ENCODE measurements around the gene SH3GL1. TPM values are rescaled to one million over a fixed set of nuclear protein-coding genes. Genes with fewer than 3 reads are reported as not detected.
A peak's percentile ranks its signal among the peaks of the same experiment; 100 is the strongest.

Gene SH3GL1
- total and polyA plus RNA-seq, 9 of the 15 experiments (the other 6 are each of a cell fraction or from before 2014, with no cell fraction given): 1.7 to 75.3 (median 25.7) TPM

GRCh38 chr19:4447327-4448146 lies 47.2 kb upstream of the SH3GL1 start:
- ATAC-seq (no peak), FAIRE-seq (no peak), DNase-seq (ENCODE audit: extremely low read depth in 1 of 4, low spot score in 3 of 4) (peak in 1 of 4 experiments; percentile 14)
- no peak for TF ChIP-seq HNRNPK (IDR thresholded peaks at IDR 0.05; ENCODE audit: low read depth, low read length, poor library complexity, severe bottlenecking)
- TF ChIP-seq ZNF561 (CRISPR knock-in tag; conservative IDR thresholded peaks at IDR 0.05): no peak
- TF ChIP-seq ZNF436 (CRISPR knock-in tag; IDR thresholded peaks at IDR 0.05): no peak
- peak; percentile 76 for TF ChIP-seq RBM22 (IDR thresholded peaks at IDR 0.05; ENCODE audit: low read depth, low read length, poor library complexity, severe bottlenecking)
- 0 out of 2 replicates have a peak, but pooled peaks have one; percentile 31 for TF ChIP-seq POLR2A (conservative IDR thresholded peaks at IDR 0.05)
- TF ChIP-seq POLR2G (IDR thresholded peaks at IDR 0.05; ENCODE audit: low read depth, low read length): peak; percentile 69; the same call in 1 of the 2 replicates
- TF ChIP-seq BCLAF1 (IDR thresholded peaks at IDR 0.05; ENCODE audit: borderline replicate concordance in 1 of 2, control insufficient read depth in 1 of 2, low read depth in 2 of 2, low read length in 1 of 2): no peak
- Histone ChIP-seq H3K36me3 (ENCODE audit: control insufficient read depth, insufficient read depth, low read length) (peaks cover 94% of the 10 kb centered on the region; the same call in 2 of the 3 replicates), H3K4me1 (replicated peaks in 1 of 2; ENCODE audit: control insufficient read depth in 2 of 2, insufficient read depth in 2 of 2, low read length in 2 of 2) (peaks cover 0 to 67% of the 10 kb centered on the region in 2 experiments; a peak in 2 of 5 replicates), H3K27ac (ENCODE audit: extremely low read depth, low read depth, low read length) (no peak overlapping the region), H3K27me3 (ENCODE audit: control insufficient read depth in 2 of 2, insufficient read depth in 2 of 2, low read length in 2 of 2) (no peaks in the 10 kb centered on the region), H2AFZ (ENCODE audit: low read depth, low read length) (no peak overlapping the region), H3K9me1 (ENCODE audit: control insufficient read depth, insufficient read depth, low read length) (no peaks in the 10 kb centered on the region), H3K4me3 (no peak overlapping the region), H3K9me3 (replicated peaks; ENCODE audit: control insufficient read depth, insufficient read depth, low read depth, low read length) (no peaks in the 10 kb centered on the region), H3K9ac (ENCODE audit: insufficient read depth in 1 of 2, low read depth in 2 of 2, low read length in 2 of 2) (no peak overlapping the region; a peak in 1 of 4 replicates), H3K79me2 (ENCODE audit: control insufficient read depth, insufficient read depth, low read length) (no peaks in the 10 kb centered on the region), H4K20me1 (replicated peaks; ENCODE audit: control insufficient read depth, insufficient read depth, low read length) (no peaks in the 10 kb centered on the region; the same call in 1 of the 2 replicates), H3K4me2 (ENCODE audit: insufficient read depth, low read length) (no peak overlapping the region)
- no TSS peak for BruUV-seq (replicated peaks)
- ChIA-PET CTCF (ENCODE audit: low intra/inter-chr PET ratio) (no interaction called here), POLR2A (interaction anchor here (0.6 to 7.4 kb wide), 4 partner anchors 8 to 206 kb away, joined by 3 to 60 read pairs (median 4); no protein-coding TSS in a partner anchor)
- in situ Hi-C loops (cut with MboI) (no loop called here), intact Hi-C loops (cut with micrococcal nuclease) (no loop called here)
- 92% methylated on average over 20 of the region's 28 CpGs for WGBS (ENCODE audit: insufficient coverage, low coverage, missing lambda C conversion rate)

Data from K562 (cell line).